ENCODE measurements around the gene HDDC2. TPM values are rescaled to one million over a fixed set of nuclear protein-coding genes. Genes with fewer than 3 reads are reported as not detected.
A peak's percentile ranks its signal among the peaks of the same experiment; 100 is the strongest.

The HDDC2 gene
- total RNA-seq, 1 donor from 2014 or later: 102 TPM

DNA sequence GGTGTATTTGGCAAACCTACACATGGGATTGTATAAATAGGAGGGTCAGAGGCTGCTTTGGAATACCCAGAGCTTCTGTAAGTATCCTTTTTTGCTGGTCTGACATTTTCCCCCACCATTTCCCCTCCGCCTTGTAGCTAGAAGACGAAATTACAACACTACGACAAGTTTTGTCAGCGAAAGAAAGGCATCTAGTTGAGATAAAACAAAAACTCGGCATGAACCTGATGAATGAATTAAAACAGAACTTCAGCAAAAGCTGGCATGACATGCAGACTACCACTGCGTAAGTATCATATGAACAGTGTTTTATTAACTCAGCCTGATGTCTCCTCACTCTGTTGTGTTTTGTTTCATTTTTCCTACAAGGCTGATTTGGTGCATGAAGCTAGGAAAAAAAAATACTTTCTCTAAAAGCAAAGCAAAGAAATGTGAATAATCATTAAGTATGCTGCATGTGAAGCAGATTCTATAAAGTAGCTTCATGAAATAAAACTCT lies 72.7 kb downstream of the HDDC2 start:
- H3K4me1 Mint-ChIP-seq: peaks cover 76% of the 10 kb centered on the region
- peak overlapping the region; percentile 44 for H3K4me3 Mint-ChIP-seq
- no peaks in the 10 kb centered on the region for H3K27me3 Mint-ChIP-seq (ENCODE audit: low read depth)
- peak overlapping the region; percentile 95 for H3K27ac Mint-ChIP-seq
- no peak for DNase-seq (ENCODE audit: low spot score in 2 of 2, unreplicated experiment in 2 of 2)
- TF ChIP-seq, protein P1, sequence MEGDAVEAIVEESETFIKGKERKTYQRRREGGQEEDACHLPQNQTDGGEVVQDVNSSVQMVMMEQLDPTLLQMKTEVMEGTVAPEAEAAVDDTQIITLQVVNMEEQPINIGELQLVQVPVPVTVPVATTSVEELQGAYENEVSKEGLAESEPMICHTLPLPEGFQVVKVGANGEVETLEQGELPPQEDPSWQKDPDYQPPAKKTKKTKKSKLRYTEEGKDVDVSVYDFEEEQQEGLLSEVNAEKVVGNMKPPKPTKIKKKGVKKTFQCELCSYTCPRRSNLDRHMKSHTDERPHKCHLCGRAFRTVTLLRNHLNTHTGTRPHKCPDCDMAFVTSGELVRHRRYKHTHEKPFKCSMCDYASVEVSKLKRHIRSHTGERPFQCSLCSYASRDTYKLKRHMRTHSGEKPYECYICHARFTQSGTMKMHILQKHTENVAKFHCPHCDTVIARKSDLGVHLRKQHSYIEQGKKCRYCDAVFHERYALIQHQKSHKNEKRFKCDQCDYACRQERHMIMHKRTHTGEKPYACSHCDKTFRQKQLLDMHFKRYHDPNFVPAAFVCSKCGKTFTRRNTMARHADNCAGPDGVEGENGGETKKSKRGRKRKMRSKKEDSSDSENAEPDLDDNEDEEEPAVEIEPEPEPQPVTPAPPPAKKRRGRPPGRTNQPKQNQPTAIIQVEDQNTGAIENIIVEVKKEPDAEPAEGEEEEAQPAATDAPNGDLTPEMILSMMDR (IDR thresholded peaks at IDR 0.05; ENCODE audit: unreplicated experiment): no peak
- H3K9me3 Mint-ChIP-seq: no peaks in the 10 kb centered on the region
- H3K36me3 Mint-ChIP-seq: peaks cover 2% of the 10 kb centered on the region

DNA sequence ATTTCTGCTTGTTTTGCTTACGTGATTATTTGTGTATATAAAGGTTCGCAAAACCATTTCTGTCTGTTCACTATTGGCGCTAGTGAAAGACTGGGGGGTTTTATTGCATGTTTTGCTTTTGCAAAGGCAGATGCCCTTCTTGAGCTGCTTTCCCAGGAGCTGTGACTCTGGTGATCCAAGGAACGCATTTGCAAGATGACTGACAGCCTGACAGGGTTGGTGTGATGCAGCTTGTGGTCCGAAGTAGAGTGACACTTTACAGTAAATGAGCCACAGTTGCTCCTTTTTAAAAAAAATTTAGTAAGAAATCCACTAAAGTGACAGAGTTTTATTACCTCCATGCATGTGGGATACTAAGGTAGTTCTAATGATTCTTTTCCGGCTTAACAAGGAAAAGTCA lies 74.5 kb downstream of the HDDC2 start:
- no peaks in the 10 kb centered on the region for H3K27me3 Mint-ChIP-seq (ENCODE audit: low read depth)
- peak overlapping the region; percentile 81 for H3K27ac Mint-ChIP-seq
- no peaks in the 10 kb centered on the region for H3K9me3 Mint-ChIP-seq
- TF ChIP-seq, protein P1 (IDR thresholded peaks at IDR 0.05; ENCODE audit: unreplicated experiment): no peak
- no peak for DNase-seq (ENCODE audit: low spot score in 2 of 2, unreplicated experiment in 2 of 2)
- peaks cover 2% of the 10 kb centered on the region for H3K36me3 Mint-ChIP-seq
- H3K4me3 Mint-ChIP-seq: no peak overlapping the region
- H3K4me1 Mint-ChIP-seq: peaks cover 70% of the 10 kb centered on the region

Other genes with a start within 250 kb of the HDDC2 start
- 200 to 212 TPM (median 209 TPM) in 3 replicates for gene TPD52L1, start 148.2 kb downstream of the HDDC2 start, total RNA-seq